IMR-90 (cell line): ENCODE measurements around the gene LIN37. TPM values are rescaled to one million over a fixed set of nuclear protein-coding genes. Genes with fewer than 3 reads are reported as not detected.

Experiments used
- ATAC-seq: fragments of 200-7000 bp; cut with Tn5 transposase; 2 replicates; pipeline ENCODE4 v1.9.1; 2020; ENCODE audit warnings: low read depth, mild to moderate bottlenecking, moderate library complexity
- BruUV-seq: library from RNA; stranded (reverse); fragments of 400-500 nt; replicated peaks from 2 replicates; lab custom pipeline; 2021; lab: Mats Ljungman, UMichigan
- CTCF ChIA-PET: fragments of 300-600 bp; formaldehyde crosslinking; extraction: SDS; loops from one replicate; lab custom pipeline; 2021; ENCODE audit warnings: antibody characterized with exemption; lab: Yijun Ruan, JAX
- POLR2A ChIA-PET: fragments of 300-600 bp; sonication (Branson Sonifier 250); formaldehyde crosslinking; loops from one replicate; lab custom pipeline; 2022; ENCODE audit warnings: antibody characterized with exemption; ENCODE audit not compliant: unreplicated experiment; lab: Charles Lee
- DNase-seq: peaks from one replicate; pipeline ENCODE4 v3.0.0; 2013
- H2AFZ ChIP-seq: replicated peaks from 2 replicates; pipeline ENCODE3; 2013; ENCODE audit warnings: low read length, mild to moderate bottlenecking; ENCODE audit not compliant: poor library complexity
- H2AK5ac ChIP-seq: 2 replicates; pipeline ENCODE4 v1.6.1; 2013; ENCODE audit warnings: low read depth, low read length, inconsistent platforms
- H2AK9ac ChIP-seq: replicated peaks from 2 replicates; pipeline ENCODE3; 2013; ENCODE audit warnings: mild to moderate bottlenecking, low read depth, low read length, moderate library complexity; ENCODE audit not compliant: poor library complexity
- H2BK120ac ChIP-seq: 2 replicates; pipeline ENCODE4 v1.6.1; 2013; ENCODE audit warnings: low read depth, low read length, inconsistent platforms
- H2BK15ac ChIP-seq: 3 replicates; pipeline ENCODE4 v1.6.1; 2013; ENCODE audit warnings: low read depth, low read length, inconsistent platforms
- H2BK20ac ChIP-seq: 2 replicates; pipeline ENCODE4 v1.6.1; 2013; ENCODE audit warnings: low read depth, mild to moderate bottlenecking, inconsistent platforms, low read length, moderate library complexity
- H2BK5ac ChIP-seq: 2 replicates; pipeline ENCODE4 v1.6.1; 2013; ENCODE audit warnings: mild to moderate bottlenecking, low read depth, low read length, inconsistent platforms; ENCODE audit not compliant: poor library complexity, severe bottlenecking
- H3K14ac ChIP-seq: replicated peaks from 2 replicates; pipeline ENCODE4 v1.6.1; 2013; ENCODE audit warnings: low read depth, low read length, inconsistent platforms
- H3K18ac ChIP-seq: 2 replicates; pipeline ENCODE4 v1.6.1; 2013; ENCODE audit warnings: low read depth, low read length, control low read depth
- H3K23ac ChIP-seq: 2 replicates; pipeline ENCODE4 v1.6.1; 2013; ENCODE audit warnings: low read depth, low read length, inconsistent platforms
- H3K27ac ChIP-seq: 2 replicates; pipeline ENCODE4 v1.5.1; 2013; ENCODE audit warnings: mild to moderate bottlenecking, control low read depth, low read length; ENCODE audit not compliant: insufficient read depth
- H3K27me3 ChIP-seq: 2 replicates; pipeline ENCODE4 v1.6.1; 2013; ENCODE audit warnings: low read length; ENCODE audit not compliant: control insufficient read depth, insufficient read depth
- H3K36me3 ChIP-seq: 2 replicates; pipeline ENCODE4 v1.6.1; 2013; ENCODE audit warnings: low read length, mixed read lengths; ENCODE audit not compliant: control insufficient read depth, insufficient read depth
- H3K4ac ChIP-seq: 2 replicates; pipeline ENCODE4 v1.6.1; 2013; ENCODE audit warnings: low read depth, low read length, inconsistent platforms
- H3K4me1 ChIP-seq: 2 replicates; pipeline ENCODE4 v1.6.1; 2013; ENCODE audit warnings: low read length, mixed read lengths; ENCODE audit not compliant: control insufficient read depth, insufficient read depth
- H3K4me2 ChIP-seq: 2 replicates; pipeline ENCODE4 v1.6.1; 2013; ENCODE audit warnings: low read depth, mild to moderate bottlenecking, control low read depth, low read length, moderate library complexity
- H3K4me3 ChIP-seq: 2 replicates; pipeline ENCODE4 v1.5.1; 2013; ENCODE audit warnings: low read depth, mild to moderate bottlenecking, control low read depth, low read length, moderate library complexity; ENCODE audit not compliant: insufficient read depth
- H3K56ac ChIP-seq: 2 replicates; pipeline ENCODE4 v1.6.1; 2013; ENCODE audit warnings: low read length, inconsistent platforms; ENCODE audit not compliant: insufficient read depth; ENCODE audit errors: extremely low read depth
- H3K79me1 ChIP-seq, 2 experiments: 2 replicates each; pipeline ENCODE4 v1.6.1; 2013; ENCODE audit warnings: low read length in 2 of 2, inconsistent platforms in 1 of 2, low read depth in 1 of 2
- H3K9ac ChIP-seq: 2 replicates; pipeline ENCODE4 v1.6.1; 2013; ENCODE audit warnings: low read depth, low read length, control low read depth
- H3K9me1 ChIP-seq: 2 replicates; pipeline ENCODE4 v1.6.1; 2013; ENCODE audit warnings: low read length, inconsistent platforms; ENCODE audit not compliant: insufficient read depth
- H3K9me3 ChIP-seq: 2 replicates; pipeline ENCODE4 v1.6.1; 2013; ENCODE audit warnings: low read length; ENCODE audit not compliant: control insufficient read depth, insufficient read depth
- H4K20me1 ChIP-seq: 2 replicates; pipeline ENCODE4 v1.6.1; 2013; ENCODE audit warnings: low read length, inconsistent platforms; ENCODE audit not compliant: insufficient read depth
- H4K5ac ChIP-seq: 2 replicates; pipeline ENCODE4 v1.6.1; 2013; ENCODE audit warnings: mild to moderate bottlenecking, low read depth, low read length, control low read depth
- H4K8ac ChIP-seq, 2 experiments: 2 replicates each; pipeline ENCODE4 v1.6.1; 2013; ENCODE audit warnings: low read depth in 2 of 2, low read length in 2 of 2, control low read depth in 1 of 2, inconsistent platforms in 1 of 2
- H4K91ac ChIP-seq: 2 replicates; pipeline ENCODE4 v1.6.1; 2013; ENCODE audit warnings: low read depth, low read length, inconsistent platforms; ENCODE audit not compliant: insufficient read depth
- BHLHE40 ChIP-seq: fragments of 150-350 bp; IDR thresholded peaks from 2 replicates; pipeline ENCODE4 v1.6.1; 2016; ENCODE audit warnings: mild to moderate bottlenecking, low read depth, low read length
- CHD1 ChIP-seq: IDR thresholded peaks from 2 replicates; pipeline ENCODE4 v1.6.1; 2012; ENCODE audit warnings: low read depth, low read length, improper control_type of control experiment
- ELK1 ChIP-seq: fragments of 150-350 bp; IDR thresholded peaks from 2 replicates; pipeline ENCODE4 v1.6.1; 2016; ENCODE audit warnings: low read depth, mild to moderate bottlenecking, low read length, moderate library complexity, borderline replicate concordance
- FOS ChIP-seq: fragments of 150-350 bp; IDR thresholded peaks from 2 replicates; pipeline ENCODE4 v1.6.1; 2016; ENCODE audit warnings: low read depth, low read length
- MAZ ChIP-seq: IDR thresholded peaks from 2 replicates; pipeline ENCODE4 v1.6.1; 2012; ENCODE audit warnings: low read depth, mild to moderate bottlenecking, low read length, improper control_type of control experiment, moderate library complexity, borderline replicate concordance
- MXI1 ChIP-seq: IDR thresholded peaks from 2 replicates; pipeline ENCODE4 v1.6.1; 2012; ENCODE audit warnings: low read depth, mild to moderate bottlenecking, low read length, moderate library complexity, borderline replicate concordance
- NFE2L2 ChIP-seq: fragments of 150-350 bp; IDR thresholded peaks from 2 replicates; pipeline ENCODE4 v1.6.1; 2016; ENCODE audit warnings: low read depth, mild to moderate bottlenecking, low read length
- POLR2A ChIP-seq: IDR thresholded peaks from 2 replicates; pipeline ENCODE4 v1.6.1; 2012; ENCODE audit warnings: mild to moderate bottlenecking, low read depth, low read length
- RAD21 ChIP-seq: IDR thresholded peaks from 2 replicates; pipeline ENCODE4 v1.6.1; 2012; ENCODE audit warnings: low read length, improper control_type of control experiment
- RCOR1 ChIP-seq: IDR thresholded peaks from 2 replicates; pipeline ENCODE4 v1.6.1; 2012; ENCODE audit warnings: mild to moderate bottlenecking, low read length, improper control_type of control experiment; ENCODE audit not compliant: insufficient replicate concordance
- SMC3 ChIP-seq: fragments of 150-350 bp; IDR thresholded peaks from 2 replicates; pipeline ENCODE4 v1.6.1; 2016; ENCODE audit warnings: low read depth, mild to moderate bottlenecking, antibody characterized with exemption, low read length, moderate library complexity
- USF2 ChIP-seq: fragments of 150-350 bp; IDR thresholded peaks from 2 replicates; pipeline ENCODE4 v1.6.1; 2017; ENCODE audit warnings: mild to moderate bottlenecking, antibody characterized with exemption, low read length, low read depth
- WGBS, 2 experiments: methylation state at CpG; one replicate each; pipeline versions ENCODE4 v1.1.5 to v1.1.7; 2013; ENCODE audit warnings: missing lambda C conversion rate in 2 of 2; ENCODE audit not compliant: insufficient read length in 1 of 2; ENCODE audit errors: extremely low coverage in 2 of 2; 5-methylcytosine and 5-hydroxymethylcytosine counted together
- dilution Hi-C: fragments of 300-500 bp; cut with HindIII; formaldehyde crosslinking; loops from one replicate; pipeline ENCODE4 v1.14.3; 2018; ENCODE audit warnings: low sequenced_read_pairs; ENCODE audit not compliant: unreplicated experiment
- in situ Hi-C: fragments of 300-500 bp; cut with MboI; formaldehyde crosslinking; loops from 3 replicates; pipeline ENCODE4 v1.14.3; 2019; ENCODE audit warnings: low sequenced_read_pairs, inconsistent platforms, mixed read lengths
- intact Hi-C: fragments of 100-400 bp; cut with micrococcal nuclease; formaldehyde crosslinking; loops from 2 replicates; pipeline ENCODE4 v1.10.0; 2022
- polyA plus RNA-seq, 3 experiments: library from polyadenylated mRNA; depleted of rRNA; stranded (reverse); fragments of >200 nt; gene quantifications; 2 replicates each; pipeline ENCODE4 v1.2.3, GENCODE V29; 2012; ENCODE audit warnings: low replicate concordance in 1 of 3
- total RNA-seq: library from RNA; depleted of rRNA; stranded (reverse); fragments of >200 nt; gene quantifications from 2 replicates; pipeline ENCODE4 v1.2.3, GENCODE V29; 2012

The LIN37 gene
- total and polyA plus RNA-seq, 2 of the 4 experiments (the other 2 are of a cell fraction) = 12.7 to 23.1 TPM

GRCh38 chr19:35716801-35717664, 31.3 kb upstream of the LIN37 start:
- Histone ChIP-seq H3K79me1 (peaks cover 4 to 37% of the 10 kb centered on the region in 2 experiments; a peak in 2 of 4 replicates), H3K27me3 (no peaks in the 10 kb centered on the region), H3K18ac (no peak overlapping the region), H2BK20ac (no peak overlapping the region), H2BK15ac (no peak overlapping the region; the same call in 2 of the 3 replicates), H2AFZ (peak overlapping the region; percentile 99), H4K5ac (peak overlapping the region; percentile 35), H3K27ac (peak overlapping the region; percentile 62), H3K9ac (peak overlapping the region; percentile 57), H2BK5ac (peak overlapping the region; percentile 71), H2AK5ac (0 out of 2 replicates have a peak overlapping the region, but pooled peaks have one; percentile 17), H3K4me2 (peak overlapping the region; percentile 75), H3K4ac (peak overlapping the region; percentile 91), H2AK9ac (peak overlapping the region; percentile 84), H4K8ac (peak overlapping the region; percentile 73 to 87), H2BK120ac (no peak overlapping the region), H4K20me1 (peaks cover 16% of the 10 kb centered on the region), H3K56ac (peak overlapping the region; percentile 67), H3K36me3 (peaks cover 13% of the 10 kb centered on the region; the same call in 1 of the 2 replicates), H4K91ac (peak overlapping the region; percentile 74; the same call in 1 of the 2 replicates), H3K9me1 (no peaks in the 10 kb centered on the region; the same call in 1 of the 2 replicates), H3K4me1 (peaks cover 14% of the 10 kb centered on the region), H3K14ac (peak overlapping the region; percentile 81; the same call in 1 of the 2 replicates), H3K4me3 (peak overlapping the region; percentile 72), H3K9me3 (no peaks in the 10 kb centered on the region), H3K23ac (peak overlapping the region; percentile 41; the same call in 1 of the 2 replicates)
- ATAC-seq (peak; percentile 87), DNase-seq (peak; percentile 94)
- dilution Hi-C loops (no loop called here), in situ Hi-C loops (loop anchor here (5.0 kb wide), 1 partner anchor 170 kb away; the partner anchor contains the start of gene TMEM147), intact Hi-C loops (loop anchor here (1.0 to 2.0 kb wide), 5 partner anchors 24 to 214 kb away; partner anchors contain the start of genes PSENEN and U2AF1L4)
- BruUV-seq = no TSS peak
- WGBS, 2 experiments = 0% methylated on average over 18 of the region's 77 CpGs; no CpG with 5 or more reads in 1 of the 2 experiments
- ChIA-PET POLR2A (no interaction called here), CTCF (no interaction called here)
- TF ChIP-seq NFE2L2 = no peak
- TF ChIP-seq FOS = no peak
- TF ChIP-seq BHLHE40 = 0 out of 2 replicates have a peak, but pooled peaks have one; percentile 10
- no peak for TF ChIP-seq CHD1
- peak; percentile 63 for TF ChIP-seq MXI1
- TF ChIP-seq MAZ = peak; percentile 81; the same call in 1 of the 2 replicates
- no peak for TF ChIP-seq RCOR1
- peak; percentile 71 for TF ChIP-seq RAD21
- TF ChIP-seq POLR2A = no peak
- TF ChIP-seq ELK1 = no peak
- TF ChIP-seq SMC3 = peak; percentile 62; the same call in 1 of the 2 replicates
- no peak for TF ChIP-seq USF2
